Measurements from ENCODE around the gene IL22.

DNA sequence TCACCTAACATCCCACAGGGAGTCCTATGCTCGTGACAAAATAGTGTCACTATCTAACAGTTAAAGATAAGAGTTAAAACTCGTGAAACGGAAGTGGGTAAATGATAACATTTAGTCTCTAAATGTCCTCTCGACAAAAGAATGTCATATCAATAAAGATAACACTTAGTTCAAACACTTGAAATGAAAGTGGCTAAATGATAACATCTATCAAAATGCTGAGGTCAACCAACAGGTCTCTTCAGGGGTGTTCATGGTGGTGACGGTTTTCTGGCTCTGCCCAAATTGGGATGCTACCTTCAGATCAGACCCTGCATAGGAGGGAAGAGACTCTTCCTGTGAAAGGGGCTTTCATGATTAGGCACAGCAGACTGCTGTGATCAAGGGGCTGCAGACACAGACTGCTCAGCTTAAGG, 49.9 kb downstream of the IL22 start:
- TF ChIP-seq, protein P1, sequence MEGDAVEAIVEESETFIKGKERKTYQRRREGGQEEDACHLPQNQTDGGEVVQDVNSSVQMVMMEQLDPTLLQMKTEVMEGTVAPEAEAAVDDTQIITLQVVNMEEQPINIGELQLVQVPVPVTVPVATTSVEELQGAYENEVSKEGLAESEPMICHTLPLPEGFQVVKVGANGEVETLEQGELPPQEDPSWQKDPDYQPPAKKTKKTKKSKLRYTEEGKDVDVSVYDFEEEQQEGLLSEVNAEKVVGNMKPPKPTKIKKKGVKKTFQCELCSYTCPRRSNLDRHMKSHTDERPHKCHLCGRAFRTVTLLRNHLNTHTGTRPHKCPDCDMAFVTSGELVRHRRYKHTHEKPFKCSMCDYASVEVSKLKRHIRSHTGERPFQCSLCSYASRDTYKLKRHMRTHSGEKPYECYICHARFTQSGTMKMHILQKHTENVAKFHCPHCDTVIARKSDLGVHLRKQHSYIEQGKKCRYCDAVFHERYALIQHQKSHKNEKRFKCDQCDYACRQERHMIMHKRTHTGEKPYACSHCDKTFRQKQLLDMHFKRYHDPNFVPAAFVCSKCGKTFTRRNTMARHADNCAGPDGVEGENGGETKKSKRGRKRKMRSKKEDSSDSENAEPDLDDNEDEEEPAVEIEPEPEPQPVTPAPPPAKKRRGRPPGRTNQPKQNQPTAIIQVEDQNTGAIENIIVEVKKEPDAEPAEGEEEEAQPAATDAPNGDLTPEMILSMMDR (IDR thresholded peaks at IDR 0.05) = no peak
- no peak for TF ChIP-seq EZH2 (IDR thresholded peaks at IDR 0.05)

All from neural progenitor cell (in vitro differentiated cells).